Gastroesophageal sphincter (tissue), 4 donors: Measurements from ENCODE around the gene PTCD1. TPM values are rescaled to one million over a fixed set of nuclear protein-coding genes. Genes with fewer than 3 reads are reported as not detected.

Experiments
- ATAC-seq: fragments of 150-250 bp; one replicate; pipeline ENCODE4 v1.9.1; 2016; ENCODE audit warnings: mild to moderate bottlenecking, moderate library complexity
- H3K27ac ChIP-seq, 4 donors: fragments of 200-600 bp; sonication (generic) in 3 of 4; 1 replicate in 3 of 4; 2 replicates in 1 of 4; pipeline ENCODE4 v1.5.1; 2016 to 2019
- H3K27me3 ChIP-seq: fragments of 200-600 bp; sonication (generic); one replicate; pipeline ENCODE4 v1.5.1; 2019
- H3K36me3 ChIP-seq, 2 donors: fragments of 200-600 bp; sonication (generic); one replicate each; pipeline ENCODE4 v1.5.1; 2019; ENCODE audit warnings: control low read depth in 1 of 2
- H3K4me1 ChIP-seq, 3 donors: fragments of 200-600 bp; sonication (generic); 1 replicate in 2 of 3; 2 replicates in 1 of 3; pipeline ENCODE4 v1.5.1; 2016 to 2019; ENCODE audit warnings: control low read depth in 2 of 3
- H3K4me3 ChIP-seq, 2 donors: fragments of 200-600 bp; sonication (generic); one replicate each; pipeline ENCODE4 v1.5.1; 2019; ENCODE audit warnings: mild to moderate bottlenecking in 1 of 2, moderate library complexity in 1 of 2
- H3K9me3 ChIP-seq, 3 donors: fragments of 200-600 bp; sonication (generic); one replicate each; pipeline ENCODE4 v1.5.1; 2017 to 2019; ENCODE audit warnings: control low read depth in 2 of 3
- CTCF ChIP-seq, 4 experiments: fragments of 200-600 bp in 2 of 4; fragments of 450-650 bp in 2 of 4; sonication (generic) in 1 of 4; IDR thresholded peaks; one replicate each; pipeline ENCODE4 v1.5.1; 2017 to 2019; ENCODE audit warnings: antibody characterized with exemption in 4 of 4, mild to moderate bottlenecking in 2 of 4, moderate library complexity in 2 of 4
- EP300 ChIP-seq: sonication (generic); formaldehyde crosslinking; IDR thresholded peaks from one replicate; pipeline ENCODE4 v1.6.1; 2017; ENCODE audit warnings: antibody characterized with exemption, mild to moderate bottlenecking
- POLR2A ChIP-seq, 2 donors: fragments of 450-650 bp; IDR thresholded peaks; one replicate each; pipeline ENCODE4 v1.6.1; 2017; ENCODE audit warnings: antibody characterized with exemption in 2 of 2, mild to moderate bottlenecking in 2 of 2, moderate library complexity in 1 of 2
- POLR2AphosphoS5 ChIP-seq: sonication (generic); formaldehyde crosslinking; IDR thresholded peaks from one replicate; pipeline ENCODE4 v1.6.1; 2017; ENCODE audit warnings: antibody characterized with exemption
- WGBS, 2 donors: methylation state at CpG; one replicate each; pipeline ENCODE4 v1.1.5; 2018; ENCODE audit warnings: low coverage in 1 of 2; 5-methylcytosine and 5-hydroxymethylcytosine counted together
- total RNA-seq, 4 donors: library from RNA; depleted of rRNA; stranded (reverse); fragments of >200 nt; gene quantifications; one replicate each; pipeline ENCODE4 v1.1.0, GENCODE V29; 2016

PTCD1 gene
- total RNA-seq, 4 donors from 2014 or later: 6.2 to 10.8 (median 7.3) TPM

- ATAC-seq: no peak
- Histone ChIP-seq H3K4me1 (no peaks in the 10 kb centered on the region), H3K27me3 (no peaks in the 10 kb centered on the region), H3K36me3 (peaks cover 0 to 93% of the 10 kb centered on the region in 2 donors), H3K27ac (no peak overlapping the region), H3K4me3 (no peak overlapping the region), H3K9me3 (no peaks in the 10 kb centered on the region)
- TF ChIP-seq CTCF (IDR thresholded peaks at IDR 0.05): no peak
- TF ChIP-seq EP300: no peak
- no peak for TF ChIP-seq POLR2AphosphoS5
- TF ChIP-seq POLR2A (IDR thresholded peaks at IDR 0.05): no peak
- WGBS, 2 donors: 20 to 90% methylated on average over 1 to 2 of the region's 10 CpGs
Measured at GRCh38 chr7:99428972-99429566, 9.5 kb downstream of the PTCD1 start.

- ATAC-seq: no peak
- TF ChIP-seq CTCF (IDR thresholded peaks at IDR 0.05) (no peak), POLR2AphosphoS5 (no peak), POLR2A (IDR thresholded peaks at IDR 0.05) (no peak), EP300 (no peak)
Measured at GRCh38 chr7:99424932-99425730, 13.5 kb downstream of the PTCD1 start.

GRCh38 chr7:99422625-99423024 is 16.0 kb downstream of the PTCD1 start:
- WGBS, 2 donors: 85 to 87% methylated on average over 3 to 5 of the region's 5 CpGs
- H3K36me3 ChIP-seq: peaks cover 0 to 93% of the 10 kb centered on the region in 2 donors
- H3K27me3 ChIP-seq: no peaks in the 10 kb centered on the region
- H3K4me3 ChIP-seq: no peak overlapping the region
- TF ChIP-seq EP300: no peak
- TF ChIP-seq POLR2A (IDR thresholded peaks at IDR 0.05): no peak
- no peak for TF ChIP-seq CTCF (IDR thresholded peaks at IDR 0.05)
- TF ChIP-seq POLR2AphosphoS5: no peak
- H3K4me1 ChIP-seq: no peaks in the 10 kb centered on the region
- no peaks in the 10 kb centered on the region for H3K9me3 ChIP-seq
- ATAC-seq: no peak
- no peak overlapping the region for H3K27ac ChIP-seq

More at GRCh38 chr7:99424932-99425730, 13.5 kb downstream of the PTCD1 start:
- Histone ChIP-seq H3K4me1 (no peaks in the 10 kb centered on the region), H3K9me3 (no peaks in the 10 kb centered on the region), H3K4me3 (no peak overlapping the region), H3K36me3 (peaks cover 0 to 92% of the 10 kb centered on the region in 2 donors), H3K27ac (no peak overlapping the region), H3K27me3 (no peaks in the 10 kb centered on the region)
- 50 to 100% methylated on average over 1 to 2 of the region's 24 CpGs for whole genome bisulfite sequencing, 2 donors

GRCh38 chr7:99422186-99422585 is 16.4 kb downstream of the PTCD1 start:
- TF ChIP-seq EP300 (no peak), CTCF (IDR thresholded peaks at IDR 0.05) (no peak), POLR2AphosphoS5 (no peak), POLR2A (IDR thresholded peaks at IDR 0.05) (no peak)
- no peak for ATAC-seq
- no peak overlapping the region for H3K27ac ChIP-seq
- H3K36me3 ChIP-seq: peaks cover 0 to 96% of the 10 kb centered on the region in 2 donors
- no peak overlapping the region for H3K4me3 ChIP-seq
- 86 to 100% methylated on average over 2 to 6 of the region's 11 CpGs for WGBS, 2 donors
- H3K27me3 ChIP-seq: no peaks in the 10 kb centered on the region
- H3K4me1 ChIP-seq: no peaks in the 10 kb centered on the region
- no peaks in the 10 kb centered on the region for H3K9me3 ChIP-seq
